ENCODE results near the gene RNF217.
"Not testable (repeated sequence)": the region's sequence is repeated elsewhere in the genome, so short reads cannot be mapped to it uniquely, and the experiment has no call there.

RNF217 gene

DNA sequence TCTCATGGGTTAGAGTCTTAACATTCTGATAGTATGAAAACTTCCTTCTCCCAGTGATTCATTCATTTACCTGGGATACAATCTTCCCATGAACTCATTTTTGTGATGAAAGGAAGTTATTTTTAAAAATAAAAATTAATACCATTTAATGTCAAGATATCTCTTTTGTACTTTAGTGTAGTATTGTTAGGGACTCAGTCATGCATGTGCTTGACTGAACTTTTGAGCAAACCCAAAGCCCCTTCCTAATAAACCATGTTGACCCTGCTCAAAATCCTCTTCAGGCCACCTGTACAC, 52.4 kb downstream of the RNF217 start:
- no peak for DNase-seq (ENCODE audit: low spot score)

DNA sequence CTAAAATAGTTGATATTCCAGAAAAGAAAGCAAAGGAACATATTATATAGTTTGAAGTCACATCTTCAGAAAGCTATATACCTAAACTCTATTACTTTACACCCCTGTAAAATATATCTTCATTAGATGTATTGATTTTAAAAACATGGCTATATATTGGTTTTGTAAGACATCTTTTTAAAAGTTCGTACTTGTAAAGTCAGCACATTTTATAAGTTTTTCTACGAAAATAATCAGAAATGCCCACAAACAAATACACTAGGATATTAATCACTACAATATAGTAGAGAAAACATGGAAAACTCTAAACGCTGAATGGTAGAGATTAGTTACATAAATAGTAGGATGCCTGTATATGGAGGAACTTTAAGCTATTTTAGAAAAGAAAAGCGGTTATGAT, 52.9 kb downstream of the RNF217 start:
- no peak for DNase-seq (ENCODE audit: low spot score)

DNA sequence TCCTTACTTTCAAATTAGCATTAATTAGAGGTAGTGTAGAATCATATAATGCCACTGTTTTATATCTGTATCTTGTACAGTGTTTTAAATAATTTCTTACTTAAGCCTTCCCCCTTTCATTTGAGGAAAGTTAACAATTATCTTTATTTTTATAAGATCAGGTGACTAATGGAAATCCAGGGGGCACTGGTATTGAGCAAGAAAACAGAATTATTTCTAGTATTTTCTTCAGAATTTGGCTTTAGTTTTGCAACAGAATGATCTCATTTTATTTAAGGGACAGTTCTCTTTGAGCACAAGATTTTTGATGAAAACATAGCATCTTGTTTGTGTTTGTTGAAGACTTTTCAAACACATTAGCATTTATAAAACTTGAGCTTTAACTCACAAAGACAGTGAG, 55.9 kb downstream of the RNF217 start:
- no peak for DNase-seq (ENCODE audit: low spot score)

DNA sequence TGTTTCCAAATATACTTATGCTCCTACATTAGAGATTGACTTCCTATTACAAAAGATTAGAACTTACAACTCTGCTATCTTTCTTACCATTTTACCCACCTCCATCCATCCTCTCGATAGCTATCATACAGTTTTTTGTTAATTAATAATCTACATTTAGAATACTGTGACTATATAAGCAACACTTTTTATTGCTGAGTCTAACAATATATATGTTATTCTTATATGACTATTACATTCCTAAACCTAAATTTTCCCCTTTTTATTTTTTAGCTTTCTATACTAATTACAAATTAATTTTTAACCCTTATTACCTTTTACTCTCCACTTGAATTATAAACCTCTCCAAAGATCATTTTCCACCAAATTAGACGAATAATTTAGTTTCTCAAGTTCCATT, 57.0 kb downstream of the RNF217 start:
- no peak for DNase-seq (ENCODE audit: low spot score)

- no peak for DNase-seq (ENCODE audit: low spot score)
These were observed 57.7 kb downstream of the RNF217 start for GRCh38 chr6:125019918-125020317.

DNA sequence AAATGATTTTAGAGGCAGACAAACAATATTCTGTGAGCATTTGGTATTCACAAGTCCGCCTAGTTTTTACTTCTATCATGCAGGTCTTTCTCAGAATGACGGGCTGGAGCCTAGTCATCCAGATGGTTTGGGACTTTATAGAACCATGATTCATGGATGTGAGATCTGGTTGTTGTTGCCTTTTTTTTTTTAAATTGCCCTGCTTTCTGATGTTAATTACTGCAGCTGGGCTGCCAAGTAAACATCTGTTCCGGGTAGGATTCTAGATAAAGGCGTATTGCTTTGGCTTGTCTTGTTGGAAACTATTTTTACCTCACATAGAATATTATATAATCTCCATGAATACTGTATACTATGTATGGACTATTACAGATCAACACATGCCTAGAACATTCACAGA, 58.1 kb downstream of the RNF217 start:
- DNase-seq (ENCODE audit: low spot score) = no peak

DNA sequence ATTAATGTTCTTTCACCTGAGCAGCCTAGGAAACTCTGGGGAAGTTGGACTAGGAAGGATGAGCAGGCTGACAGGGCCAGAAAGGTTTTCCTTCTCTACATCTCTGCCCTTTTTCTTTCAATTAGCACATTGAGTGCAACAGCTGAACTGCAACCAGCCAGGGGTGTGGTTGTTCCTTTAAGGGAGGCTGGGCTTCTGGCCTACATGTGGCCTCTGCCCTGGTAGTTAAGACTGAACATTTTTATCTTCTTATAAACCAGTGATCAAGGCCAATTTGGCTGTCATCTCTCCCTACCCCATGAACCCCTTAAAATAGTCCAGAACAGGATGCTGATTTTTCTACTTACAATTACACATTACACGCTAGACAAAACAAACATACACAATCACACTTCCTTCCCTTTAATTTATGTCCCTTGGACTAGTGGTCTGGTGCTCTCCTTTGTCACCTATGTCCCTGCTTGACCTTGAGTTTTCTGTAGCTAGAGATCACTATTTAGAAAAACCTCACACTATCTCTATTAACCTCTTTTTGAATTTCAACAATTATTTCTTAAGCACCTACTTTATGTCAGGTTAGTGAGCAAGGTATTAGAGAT, 60.3 kb downstream of the RNF217 start:
- DNase-seq (ENCODE audit: low spot score) = no peak

- DNase-seq (ENCODE audit: low spot score) = no peak
These were observed 63.1 kb downstream of the RNF217 start for GRCh38 chr6:125025164-125025854.

GRCh38 chr6:125027287-125027686, 65.0 kb downstream of the RNF217 start:
- no peak for DNase-seq (ENCODE audit: low spot score)

GRCh38 chr6:125030969-125031368, 68.7 kb downstream of the RNF217 start:
- no peak for DNase-seq (ENCODE audit: low spot score)

DNA sequence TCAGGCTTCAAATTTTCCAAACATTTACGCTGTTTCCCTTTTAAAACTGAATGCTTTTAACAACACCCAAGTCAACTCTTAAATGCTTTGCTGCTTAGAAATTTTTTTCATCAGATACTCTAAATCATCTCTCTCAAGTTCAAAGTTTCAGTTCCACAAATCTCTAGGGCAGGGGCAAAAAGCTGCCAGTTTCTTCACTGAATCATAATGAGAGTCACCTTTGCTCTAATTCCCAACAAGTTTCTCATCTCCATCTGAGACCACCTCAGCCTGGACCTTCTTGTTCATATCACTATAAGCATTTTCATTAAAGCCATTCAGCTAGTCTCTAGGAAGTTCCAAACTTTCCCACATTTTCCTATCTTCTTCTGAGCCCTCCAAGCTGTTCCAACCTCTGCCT, 69.1 kb downstream of the RNF217 start:
- DNase-seq (ENCODE audit: low spot score) = no peak

DNA sequence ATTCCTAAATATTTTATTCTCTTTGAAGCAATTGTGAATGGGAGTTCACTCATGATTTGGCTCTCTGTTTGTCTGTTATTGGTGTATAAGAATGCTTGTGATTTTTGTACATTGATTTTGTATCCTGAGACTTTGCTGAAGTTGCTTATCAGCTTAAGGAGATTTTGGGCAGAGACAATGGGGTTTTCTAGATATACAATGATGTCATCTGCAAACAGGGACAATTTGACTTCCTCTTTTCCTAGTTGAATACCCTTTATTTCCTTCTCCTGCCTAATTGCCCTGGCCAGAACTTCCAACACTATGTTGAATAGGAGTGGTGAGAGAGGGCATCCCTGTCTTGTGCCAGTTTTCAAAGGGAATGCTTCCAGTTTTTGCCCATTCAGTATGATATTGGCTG, 72.7 kb downstream of the RNF217 start:
- DNase-seq (ENCODE audit: low spot score) = not testable (repeated sequence)

- DNase-seq (ENCODE audit: low spot score) = not testable (repeated sequence)
These were observed 74.2 kb downstream of the RNF217 start for GRCh38 chr6:125036486-125036885.

DNA sequence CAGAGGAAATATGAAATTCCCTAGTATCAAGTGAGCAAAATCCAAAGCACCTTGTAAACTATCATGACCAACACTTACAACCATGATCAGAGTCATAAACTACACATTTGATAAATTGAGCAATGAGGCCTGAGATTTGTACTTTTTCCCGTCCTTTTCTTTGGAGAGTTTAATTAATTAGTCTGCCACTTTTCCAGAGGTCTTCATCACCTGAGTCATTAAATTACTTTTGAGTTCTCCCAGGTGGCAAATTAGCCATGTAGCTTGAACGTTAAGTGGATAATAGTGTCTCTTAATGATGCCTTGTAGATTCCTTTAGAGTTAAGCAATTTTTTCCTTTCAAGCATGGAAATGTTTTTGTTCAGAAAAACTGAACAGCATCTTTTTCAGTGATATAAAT, 75.6 kb downstream of the RNF217 start:
- no peak for DNase-seq (ENCODE audit: low spot score)

- DNase-seq (ENCODE audit: low spot score) = no peak
These were observed 76.7 kb downstream of the RNF217 start for GRCh38 chr6:125038925-125039324.

GRCh38 chr6:125041740-125042459, 79.7 kb downstream of the RNF217 start:
- no peak for DNase-seq (ENCODE audit: low spot score)

DNA sequence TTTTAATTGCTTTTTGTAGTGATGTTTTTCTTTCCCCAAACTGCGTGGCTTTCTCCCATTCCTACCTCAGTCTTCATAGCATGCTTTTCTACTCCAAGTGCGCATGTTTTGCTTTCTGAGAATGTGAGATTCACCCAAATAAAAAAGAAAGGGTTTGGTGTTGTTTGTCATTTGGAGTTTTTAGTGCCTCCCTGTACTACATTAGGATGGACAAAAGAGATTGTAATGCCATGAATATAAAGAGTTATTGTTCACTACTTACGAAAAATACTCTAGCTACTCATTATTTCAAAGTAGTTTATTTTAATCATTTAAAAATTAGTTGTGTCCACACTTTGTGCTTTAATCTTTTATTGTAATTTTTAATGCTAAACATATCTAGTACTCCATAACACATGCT, 81.8 kb downstream of the RNF217 start:
- no peak for DNase-seq (ENCODE audit: low spot score)

GRCh38 chr6:125044667-125045066, 82.4 kb downstream of the RNF217 start:
- DNase-seq (ENCODE audit: low spot score) = no peak

DNA sequence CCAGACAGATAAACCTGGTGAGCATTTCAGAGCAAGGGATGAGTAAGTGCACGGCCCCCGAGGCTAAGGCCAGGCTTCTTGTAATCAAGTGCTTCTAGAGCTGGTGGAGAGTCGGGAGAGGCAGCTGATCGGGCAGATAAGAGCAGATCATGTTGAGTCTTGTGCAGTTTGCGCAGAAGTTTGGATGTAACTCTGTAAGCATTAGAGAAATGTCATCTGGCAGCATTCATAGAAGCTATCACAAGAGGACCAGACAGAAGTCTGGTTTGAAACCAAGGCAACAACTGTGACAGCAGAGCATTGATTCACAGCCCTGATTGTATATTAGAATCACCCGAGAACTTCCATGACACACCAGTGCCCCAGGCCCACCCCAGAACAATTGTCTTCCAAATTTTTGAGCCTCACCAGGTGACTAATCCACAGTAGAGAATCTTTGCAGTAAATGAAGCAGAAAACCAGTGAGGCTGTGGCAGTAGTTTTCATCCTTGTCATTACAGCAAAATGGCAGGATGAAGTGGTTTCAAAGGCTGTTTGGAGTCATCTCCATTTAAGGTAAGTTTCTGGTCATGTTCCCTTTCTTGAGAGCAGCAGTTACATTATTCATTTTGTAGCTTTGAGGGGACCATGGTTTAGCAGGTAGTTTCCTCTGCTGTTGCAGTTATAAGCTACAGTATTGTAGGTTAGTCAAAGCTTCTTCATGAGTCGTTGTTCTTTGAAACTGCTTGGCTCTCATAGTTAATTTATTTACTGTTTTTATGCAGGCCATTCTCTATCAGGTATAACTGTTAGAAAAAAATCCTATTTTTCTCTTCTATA, 84.1 kb downstream of the RNF217 start:
- DNase-seq (ENCODE audit: low spot score) = no peak

DNA sequence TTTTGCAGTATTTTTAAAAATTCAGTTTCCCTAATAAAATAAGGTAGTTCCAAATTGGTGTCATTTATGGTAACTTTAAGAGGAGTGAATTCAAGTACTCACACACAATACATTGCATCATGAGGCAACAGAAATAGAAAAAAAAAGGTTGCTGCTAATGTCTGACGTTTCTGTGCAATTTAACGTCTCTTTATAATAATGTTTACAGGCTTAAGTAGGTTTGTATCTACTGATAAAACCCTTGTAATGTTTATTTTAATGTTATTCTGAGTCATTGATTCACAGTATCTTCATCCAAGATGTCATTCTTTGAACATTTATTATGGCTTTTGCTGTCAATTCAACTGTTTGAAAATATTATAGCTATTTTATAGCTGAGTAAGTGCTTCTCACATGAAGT, 86.0 kb downstream of the RNF217 start:
- no peak for DNase-seq (ENCODE audit: low spot score)

- no peak for DNase-seq (ENCODE audit: low spot score)
These were observed 88.6 kb downstream of the RNF217 start for GRCh38 chr6:125050663-125051318.

GRCh38 chr6:125053809-125054208, 91.6 kb downstream of the RNF217 start:
- DNase-seq (ENCODE audit: low spot score) = no peak

All from HuH-7.5 (cell line).